Fibroblast of lung (primary cell): ENCODE results near the gene DLL4. TPM values are rescaled to one million over a fixed set of nuclear protein-coding genes. Genes with fewer than 3 reads are reported as not detected.

ENCODE experiments used
- DNase-seq, 2 donors: peaks; one replicate each; pipeline versions ENCODE4 v3.0.0 to v3.0.0-alpha.2; 2010; ENCODE audit warnings: low read depth in 2 of 2
- H2AFZ ChIP-seq: 2 replicates; pipeline ENCODE4 v1.5.1; 2012; ENCODE audit warnings: low read length, control low read depth, inconsistent platforms
- H3K27ac ChIP-seq: 2 replicates; pipeline ENCODE4 v1.5.1; 2011; ENCODE audit warnings: low read length, control low read depth; ENCODE audit not compliant: insufficient read depth
- H3K27me3 ChIP-seq: 2 replicates; pipeline ENCODE4 v1.5.1; 2011; ENCODE audit warnings: mild to moderate bottlenecking, low read length; ENCODE audit not compliant: control insufficient read depth, insufficient read depth
- H3K36me3 ChIP-seq: 2 replicates; pipeline ENCODE4 v1.5.1; 2011; ENCODE audit warnings: low read length; ENCODE audit not compliant: control insufficient read depth, insufficient read depth
- H3K4me1 ChIP-seq: 2 replicates; pipeline ENCODE4 v1.5.1; 2011; ENCODE audit warnings: low read length; ENCODE audit not compliant: control insufficient read depth, insufficient read depth; ENCODE audit errors: extremely low read depth
- H3K4me2 ChIP-seq: 2 replicates; pipeline ENCODE4 v1.5.1; 2011; ENCODE audit warnings: low read length, control low read depth; ENCODE audit not compliant: insufficient read depth; ENCODE audit errors: extremely low read depth
- H3K4me3 ChIP-seq, 4 experiments: fragments of 200-600 bp in 1 of 4; sonication (generic) in 1 of 4; replicated peaks in 1 of 4; 2 replicates each; pipeline ENCODE4 v1.5.1; 2011 to 2016; ENCODE audit warnings: low read length in 4 of 4, low read depth in 3 of 4, mild to moderate bottlenecking in 3 of 4, control low read depth in 2 of 4, inconsistent platforms in 1 of 4, mixed read lengths in 1 of 4; ENCODE audit not compliant: insufficient read depth in 1 of 4; ENCODE audit errors: control extremely low read depth in 1 of 4
- H3K79me2 ChIP-seq: 2 replicates; pipeline ENCODE4 v1.5.1; 2012; ENCODE audit warnings: mild to moderate bottlenecking, low read length, inconsistent platforms; ENCODE audit not compliant: control insufficient read depth, insufficient read depth
- H3K9ac ChIP-seq: 2 replicates; pipeline ENCODE4 v1.5.1; 2011; ENCODE audit warnings: mild to moderate bottlenecking, low read length, control low read depth; ENCODE audit not compliant: insufficient read depth
- H3K9me3 ChIP-seq: 2 replicates; pipeline ENCODE4 v1.5.1; 2012; ENCODE audit warnings: low read depth, low read length; ENCODE audit not compliant: control insufficient read depth, insufficient read depth
- H4K20me1 ChIP-seq: 2 replicates; pipeline ENCODE4 v1.5.1; 2011; ENCODE audit warnings: low read length; ENCODE audit not compliant: control insufficient read depth, insufficient read depth; ENCODE audit errors: extremely low read depth
- CTCF ChIP-seq, 2 donors: IDR thresholded peaks in 1 of 2; conservative IDR thresholded peaks in 1 of 2; 1 replicate in 1 of 2; 2 replicates in 1 of 2; pipeline ENCODE4 v1.5.1; 2011 to 2012; ENCODE audit warnings: low read length in 2 of 2, control low read depth in 1 of 2, inconsistent platforms in 1 of 2, low read depth in 1 of 2, mild to moderate bottlenecking in 1 of 2
- EZH2 ChIP-seq: IDR thresholded peaks from 2 replicates; pipeline ENCODE4 v1.5.1; 2012; ENCODE audit warnings: low read length, control low read depth, mild to moderate bottlenecking; ENCODE audit errors: missing control alignments
- polyA plus RNA-seq, 2 donors: library from polyadenylated mRNA; depleted of rRNA in 1 of 2; stranded (reverse) in 1 of 2; unstranded in 1 of 2; fragments of >200 nt; gene quantifications; 2 replicates each; pipeline ENCODE4 v1.2.1, GENCODE V29; 2011 to 2012; ENCODE audit warnings: missing spikeins in 1 of 2
- total RNA-seq: library from RNA; depleted of rRNA; stranded (reverse); fragments of >200 nt; gene quantifications from 2 replicates; pipeline ENCODE4 v1.2.1, GENCODE V29; 2014

DLL4 gene
- total and polyA plus RNA-seq, 2 donors (not counting 1 experiment from before 2014, with no cell fraction given): under 0.01 to 0.18 TPM

DNA sequence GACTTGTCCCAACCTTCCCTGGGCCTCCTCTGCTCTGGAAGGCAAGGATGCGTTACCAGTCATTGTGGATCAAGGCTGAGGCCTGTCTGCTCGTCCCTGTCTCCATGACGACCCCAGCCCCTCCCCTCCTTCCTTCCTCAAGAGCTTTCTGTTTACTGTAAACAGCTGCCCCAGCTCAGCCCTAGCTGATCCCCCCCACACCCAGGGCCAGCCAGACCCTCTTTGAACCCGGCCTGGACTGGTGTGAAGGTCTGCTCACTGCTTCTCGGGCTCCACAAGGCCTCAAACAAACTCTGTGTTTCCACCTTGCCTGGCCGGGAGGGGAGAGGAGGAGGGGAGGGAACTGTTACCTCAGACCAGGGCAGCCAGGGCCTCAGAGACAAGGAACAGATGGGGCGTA, 18.0 kb upstream of the DLL4 start:
- H3K9ac ChIP-seq: no peak overlapping the region
- H3K27me3 ChIP-seq: no peaks in the 10 kb centered on the region
- H4K20me1 ChIP-seq: no peaks in the 10 kb centered on the region
- H3K9me3 ChIP-seq: no peaks in the 10 kb centered on the region
- no peak for DNase-seq
- H3K79me2 ChIP-seq: no peaks in the 10 kb centered on the region
- TF ChIP-seq CTCF (conservative IDR thresholded peaks at IDR 0.05 in 1 of 2, IDR thresholded peaks at IDR 0.05 in 1 of 2; ENCODE audit: low read depth in 1 of 2, low read length in 2 of 2) (no peak), EZH2 (no peak)
- no peak overlapping the region for H3K4me3 ChIP-seq
- no peak overlapping the region for H3K27ac ChIP-seq
- H2AFZ ChIP-seq: no peak overlapping the region
- H3K4me1 ChIP-seq: peaks cover 12% of the 10 kb centered on the region
- H3K36me3 ChIP-seq: no peaks in the 10 kb centered on the region
- H3K4me2 ChIP-seq: no peak overlapping the region

DNA sequence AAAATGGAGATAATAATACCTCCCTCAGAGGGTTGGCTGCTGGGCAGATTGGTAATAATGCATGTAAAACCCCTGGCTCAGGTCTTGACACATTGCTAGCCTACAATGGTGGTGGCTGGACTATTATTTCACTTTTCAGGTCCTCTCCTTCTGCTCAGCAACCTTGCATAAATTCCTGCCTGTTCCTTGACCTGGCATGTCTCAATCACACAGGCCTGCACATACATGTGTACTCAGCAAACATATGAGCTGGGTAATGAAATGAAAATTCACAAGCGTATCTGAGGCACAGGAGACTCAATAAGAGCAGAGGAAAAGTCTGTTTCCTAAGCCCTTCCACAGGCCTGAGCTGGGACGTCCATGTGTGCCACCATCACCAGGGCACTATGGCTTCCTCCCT, 17.4 kb upstream of the DLL4 start:
- no peaks in the 10 kb centered on the region for H3K9me3 ChIP-seq
- H3K4me2 ChIP-seq: no peak overlapping the region
- H2AFZ ChIP-seq: no peak overlapping the region
- no peaks in the 10 kb centered on the region for H3K36me3 ChIP-seq
- DNase-seq: no peak
- H4K20me1 ChIP-seq: no peaks in the 10 kb centered on the region
- no peaks in the 10 kb centered on the region for H3K79me2 ChIP-seq
- no peak for TF ChIP-seq EZH2
- no peak for TF ChIP-seq CTCF (conservative IDR thresholded peaks at IDR 0.05 in 1 of 2, IDR thresholded peaks at IDR 0.05 in 1 of 2; ENCODE audit: low read depth in 1 of 2, low read length in 2 of 2)
- no peak overlapping the region for H3K4me3 ChIP-seq
- no peak overlapping the region for H3K27ac ChIP-seq
- no peaks in the 10 kb centered on the region for H3K27me3 ChIP-seq
- peaks cover 7% of the 10 kb centered on the region for H3K4me1 ChIP-seq
- no peak overlapping the region for H3K9ac ChIP-seq

DNA sequence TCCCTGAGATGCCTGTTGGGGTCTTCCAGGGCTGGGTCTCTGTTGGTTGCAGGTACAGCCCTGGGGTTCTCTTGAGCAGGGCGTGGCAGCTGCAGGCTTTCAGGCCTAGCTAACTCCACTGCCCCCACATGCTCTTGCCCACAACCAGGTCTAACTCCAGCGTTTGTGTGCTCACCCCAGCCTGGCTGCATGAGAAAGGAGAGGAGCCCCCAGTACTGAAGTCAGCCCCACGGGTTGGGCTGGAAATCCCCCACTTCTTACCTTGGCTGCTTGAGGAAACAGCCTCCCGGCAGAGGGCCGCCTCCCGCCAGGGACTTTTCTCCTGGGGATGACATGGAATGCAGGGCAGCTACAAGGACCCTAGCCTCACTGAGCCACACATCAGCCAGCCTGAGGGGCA, 16.7 kb upstream of the DLL4 start:
- DNase-seq: no peak
- Histone ChIP-seq H3K27me3 (no peaks in the 10 kb centered on the region), H3K27ac (no peak overlapping the region), H3K79me2 (no peaks in the 10 kb centered on the region), H3K9ac (no peak overlapping the region), H3K4me3 (no peak overlapping the region), H3K4me1 (no peaks in the 10 kb centered on the region), H3K36me3 (no peaks in the 10 kb centered on the region), H3K9me3 (no peaks in the 10 kb centered on the region), H2AFZ (no peak overlapping the region), H3K4me2 (no peak overlapping the region), H4K20me1 (no peaks in the 10 kb centered on the region)
- TF ChIP-seq CTCF (conservative IDR thresholded peaks at IDR 0.05 in 1 of 2, IDR thresholded peaks at IDR 0.05 in 1 of 2; ENCODE audit: low read depth in 1 of 2, low read length in 2 of 2) (no peak), EZH2 (no peak)
